Gastrocnemius medialis (tissue), 4 donors: ENCODE data around the gene PODN.

Experiments
- POLR2A ChIP-seq, 2 donors: fragments of 450-650 bp; IDR thresholded peaks; one replicate each; pipeline ENCODE4 v1.6.1; 2017; ENCODE audit warnings: antibody characterized with exemption in 2 of 2, mild to moderate bottlenecking in 2 of 2, moderate library complexity in 2 of 2
- TF ChIP-seq, protein P1 (sequence below), 5 experiments: fragments of 450-650 bp in 3 of 5; fragments of 200-600 bp in 2 of 5; sonication (generic) in 2 of 5; IDR thresholded peaks in 4 of 5; conservative IDR thresholded peaks in 1 of 5; 1 replicate in 4 of 5; 2 replicates in 1 of 5; pipeline ENCODE4 v1.5.1; 2016 to 2019; ENCODE audit warnings: antibody characterized with exemption in 5 of 5, mild to moderate bottlenecking in 3 of 5, moderate library complexity in 3 of 5

DNA sequence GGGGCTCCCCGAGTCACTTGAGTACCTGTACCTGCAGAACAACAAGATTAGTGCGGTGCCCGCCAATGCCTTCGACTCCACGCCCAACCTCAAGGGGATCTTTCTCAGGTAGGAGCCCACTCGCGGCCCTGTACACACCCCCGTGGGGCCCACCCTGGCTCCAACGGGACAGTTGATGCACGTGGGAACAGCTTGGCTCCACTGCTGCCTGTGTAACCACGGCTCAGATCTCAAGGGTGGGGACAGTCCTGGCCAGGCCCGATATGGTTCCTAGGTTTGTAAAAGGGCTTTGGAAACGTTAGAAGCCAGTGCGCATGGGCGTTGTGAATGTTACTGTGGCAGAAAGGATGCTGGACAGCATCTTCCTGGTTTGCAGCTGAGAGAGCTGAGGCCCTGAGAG lies 18.8 kb downstream of the PODN start:
- TF ChIP-seq, protein P1, sequence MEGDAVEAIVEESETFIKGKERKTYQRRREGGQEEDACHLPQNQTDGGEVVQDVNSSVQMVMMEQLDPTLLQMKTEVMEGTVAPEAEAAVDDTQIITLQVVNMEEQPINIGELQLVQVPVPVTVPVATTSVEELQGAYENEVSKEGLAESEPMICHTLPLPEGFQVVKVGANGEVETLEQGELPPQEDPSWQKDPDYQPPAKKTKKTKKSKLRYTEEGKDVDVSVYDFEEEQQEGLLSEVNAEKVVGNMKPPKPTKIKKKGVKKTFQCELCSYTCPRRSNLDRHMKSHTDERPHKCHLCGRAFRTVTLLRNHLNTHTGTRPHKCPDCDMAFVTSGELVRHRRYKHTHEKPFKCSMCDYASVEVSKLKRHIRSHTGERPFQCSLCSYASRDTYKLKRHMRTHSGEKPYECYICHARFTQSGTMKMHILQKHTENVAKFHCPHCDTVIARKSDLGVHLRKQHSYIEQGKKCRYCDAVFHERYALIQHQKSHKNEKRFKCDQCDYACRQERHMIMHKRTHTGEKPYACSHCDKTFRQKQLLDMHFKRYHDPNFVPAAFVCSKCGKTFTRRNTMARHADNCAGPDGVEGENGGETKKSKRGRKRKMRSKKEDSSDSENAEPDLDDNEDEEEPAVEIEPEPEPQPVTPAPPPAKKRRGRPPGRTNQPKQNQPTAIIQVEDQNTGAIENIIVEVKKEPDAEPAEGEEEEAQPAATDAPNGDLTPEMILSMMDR (IDR thresholded peaks at IDR 0.05 in 4 of 5, conservative IDR thresholded peaks at IDR 0.05 in 1 of 5), result no peak
- no peak for TF ChIP-seq POLR2A (IDR thresholded peaks at IDR 0.05)
